Ovary (tissue), 9 donors: Measurements from ENCODE around the gene PRR35. TPM values are rescaled to one million over a fixed set of nuclear protein-coding genes. Genes with fewer than 3 reads are reported as not detected.

ENCODE experiments used
- DNase-seq, 5 donors: peaks; one replicate each; pipeline ENCODE4 v3.0.0-alpha.2; 2019 to 2020
- H3K27ac ChIP-seq, 2 donors: fragments of 200-600 bp; one replicate each; pipeline versions ENCODE4 v1.5.1 to v1.8.0; 2019 to 2022
- H3K27me3 ChIP-seq: fragments of 200-600 bp; one replicate; pipeline ENCODE4 v1.8.0; 2022
- H3K36me3 ChIP-seq: fragments of 200-600 bp; sonication (generic); one replicate; pipeline ENCODE4 v1.5.1; 2019
- H3K4me1 ChIP-seq: one replicate; pipeline ENCODE4 v1.8.1; 2013; ENCODE audit warnings: mild to moderate bottlenecking, moderate library complexity; ENCODE audit not compliant: insufficient read depth
- H3K4me3 ChIP-seq: fragments of 200-600 bp; sonication (generic); one replicate; pipeline ENCODE4 v1.5.1; 2017
- H3K9me3 ChIP-seq, 2 donors: fragments of 200-600 bp in 1 of 2; sonication (generic) in 1 of 2; one replicate each; pipeline versions ENCODE4 v1.5.1 to v1.8.1; 2013 to 2019; ENCODE audit warnings: mild to moderate bottlenecking in 1 of 2, moderate library complexity in 1 of 2
- CTCF ChIP-seq, 3 donors: fragments of 450-650 bp in 2 of 3; fragments of 200-600 bp in 1 of 3; IDR thresholded peaks; one replicate each; pipeline versions ENCODE4 v1.5.1 to v1.8.0; 2016 to 2022; ENCODE audit warnings: antibody characterized with exemption in 3 of 3, mild to moderate bottlenecking in 1 of 3
- EP300 ChIP-seq: sonication (generic); formaldehyde crosslinking; IDR thresholded peaks from one replicate; pipeline ENCODE4 v1.6.1; 2017; ENCODE audit warnings: antibody characterized with exemption
- POLR2A ChIP-seq: fragments of 450-650 bp; IDR thresholded peaks from one replicate; pipeline ENCODE4 v1.6.1; 2017; ENCODE audit warnings: antibody characterized with exemption, mild to moderate bottlenecking, moderate library complexity
- WGBS, 3 donors: extraction: QIAGEN DNeasy Blood & Tissue Kit in 1 of 3; methylation state at CpG; one replicate each; pipeline versions ENCODE4 v1.1.5 to v1.1.7; 2013 to 2017; 5-methylcytosine and 5-hydroxymethylcytosine counted together
- intact Hi-C, 4 donors: fragments of 100-400 bp; cut with DNase I; formaldehyde crosslinking; loops; one replicate each; pipeline versions ENCODE4 v1.11.0 to v1.15.1; 2022 to 2023
- polyA plus RNA-seq, 2 donors: library from polyadenylated mRNA; stranded (reverse); fragments of 200-250 nt in 1 of 2; fragments of 350-450 nt in 1 of 2; fragmentation: Illumina TruSeq in 1 of 2; extraction: RNeasy Lipid Tissue Mini Kit (QIAGEN cat#74804) in 1 of 2; gene quantifications; one replicate each; pipeline ENCODE4 v1.2.3, GENCODE V29; 2013 to 2014
- total RNA-seq, 7 donors: library from RNA; depleted of rRNA in 2 of 7; stranded (reverse); fragments of >200 nt in 2 of 7; fragmentation: NEBNext Ultra II Directional in 3 of 7; extraction: Animal tissue kit (Norgen Biotek cat#: 25700) in 3 of 7; gene quantifications; one replicate each; pipeline versions ENCODE4 v1.1.0 to v1.2.4, GENCODE V29; 2016 to 2023
- donor health status: DM: no; HTN: no; CAD: no; lungs with moderate emphysema.
- donor health status: DM: no; HTN: no; CAD: no.
- donor health status: Bipolar disorder and iron deficiency.
- donor health status: DM: yes; HTN: yes; CAD: no.
- donor health status: DM: no; HTN: no; CAD: no.
- donor health status: DM: yes; HTN: yes; CAD: no.

PRR35 gene
- total and polyA plus RNA-seq, 9 donors, result not detected

GRCh38 chr16:582218-582613 lies 22.0 kb downstream of the PRR35 start:
- TF ChIP-seq CTCF (IDR thresholded peaks at IDR 0.05) (no peak), EP300 (no peak), POLR2A (no peak)
- no peaks in the 10 kb centered on the region for H3K9me3 ChIP-seq
- no peaks in the 10 kb centered on the region for H3K4me1 ChIP-seq
- DNase-seq, result no peak
- WGBS, 3 donors, result 80 to 88% (median 82%) methylated on average over 14 to 18 of the region's 18 CpGs
- H3K36me3 ChIP-seq, result no peaks in the 10 kb centered on the region
- no peaks in the 10 kb centered on the region for H3K27me3 ChIP-seq
- H3K4me3 ChIP-seq, result no peak overlapping the region
- no peak overlapping the region for H3K27ac ChIP-seq
- intact Hi-C loops, result loop anchor here in 2 of 4 donors (5.0 kb wide), 2 partner anchors 60 to 80 kb away; partner anchors contain the start of gene MCRIP2 (in 1 of the 2)

- Histone ChIP-seq H3K27me3 (no peaks in the 10 kb centered on the region), H3K4me1 (no peaks in the 10 kb centered on the region), H3K4me3 (no peak overlapping the region), H3K9me3 (no peaks in the 10 kb centered on the region), H3K36me3 (no peaks in the 10 kb centered on the region), H3K27ac (no peak overlapping the region)
- intact Hi-C loops, result loop anchor here in 2 of 4 donors (5.0 kb wide), 2 partner anchors 60 to 80 kb away; partner anchors contain the start of gene MCRIP2 (in 1 of the 2)
- WGBS, 3 donors, result 82 to 85% (median 83%) methylated on average over 21 of the region's 21 CpGs
- DNase-seq, result no peak
- TF ChIP-seq CTCF (IDR thresholded peaks at IDR 0.05), result no peak
- no peak for TF ChIP-seq POLR2A
- TF ChIP-seq EP300, result no peak
Observed at GRCh38 chr16:582614-583331, 22.6 kb downstream of the PRR35 start.

- H3K4me1 ChIP-seq, result peaks cover 6% of the 10 kb centered on the region
- 49 to 56% (median 52%) methylated on average over 10 to 16 of the region's 16 CpGs for WGBS, 3 donors
- H3K36me3 ChIP-seq, result no peaks in the 10 kb centered on the region
- no peak overlapping the region for H3K27ac ChIP-seq
- intact Hi-C loops, result loop anchor here in 2 of 4 donors (5.0 kb wide), 2 partner anchors 59 to 79 kb away; partner anchors contain the start of gene MCRIP2 (in 1 of the 2)
- no peak overlapping the region for H3K4me3 ChIP-seq
- DNase-seq, result peak in 1 of 5 donors; percentile 21
- TF ChIP-seq POLR2A, result no peak
- no peak for TF ChIP-seq CTCF (IDR thresholded peaks at IDR 0.05)
- TF ChIP-seq EP300, result no peak
- H3K9me3 ChIP-seq, result no peaks in the 10 kb centered on the region
- no peaks in the 10 kb centered on the region for H3K27me3 ChIP-seq
Observed at GRCh38 chr16:583470-583814, 23.2 kb downstream of the PRR35 start.

GRCh38 chr16:583815-584591 lies 23.8 kb downstream of the PRR35 start:
- intact Hi-C loops, result loop anchor here in 2 of 4 donors (5.0 kb wide), 2 partner anchors 58 to 78 kb away; partner anchors contain the start of gene MCRIP2 (in 1 of the 2)
- Histone ChIP-seq H3K4me3 (no peak overlapping the region), H3K36me3 (no peaks in the 10 kb centered on the region), H3K27me3 (no peaks in the 10 kb centered on the region), H3K9me3 (no peaks in the 10 kb centered on the region), H3K4me1 (peaks cover 6% of the 10 kb centered on the region), H3K27ac (no peak overlapping the region)
- 20 to 44% (median 42%) methylated on average over 31 to 38 of the region's 38 CpGs for WGBS, 3 donors
- DNase-seq, result peak in 4 of 5 donors; percentile 30 to 56 (median 36)
- TF ChIP-seq EP300 (no peak), CTCF (IDR thresholded peaks at IDR 0.05) (no peak), POLR2A (no peak)
